Stimulated activated memory B cell treated with anti-CD40 and anti-IgM and Interleukin-4, amounts not matched to agents 10 μg/mL and 1 μg/mL and 100 μg/mL, for 72 hours (primary cell): ENCODE results near the gene PITX1.
"Not testable (repeated sequence)": the region's sequence is repeated elsewhere in the genome, so short reads cannot be mapped to it uniquely, and the experiment has no call there.

ENCODE experiments used
- ATAC-seq: fragments of 150-1000 bp; cut with Tn5 transposase; 2 replicates; pipeline ENCODE4 v1.10.0; 2021
- H3K27ac Mint-ChIP-seq: one replicate; pipeline ENCODE4 v1.8.0; 2022; ENCODE audit warnings: mild to moderate bottlenecking, mixed read lengths
- H3K27me3 Mint-ChIP-seq: one replicate; pipeline ENCODE4 v1.8.0; 2022; ENCODE audit warnings: mixed read lengths
- H3K36me3 Mint-ChIP-seq: one replicate; pipeline ENCODE4 v1.8.0; 2022; ENCODE audit warnings: mixed read lengths
- H3K4me1 Mint-ChIP-seq: one replicate; pipeline ENCODE4 v1.8.0; 2022; ENCODE audit warnings: mixed read lengths
- H3K4me3 Mint-ChIP-seq: one replicate; pipeline ENCODE4 v1.8.0; 2022; ENCODE audit warnings: mild to moderate bottlenecking, moderate library complexity, mixed read lengths
- H3K9me3 Mint-ChIP-seq: one replicate; pipeline ENCODE4 v1.8.0; 2022; ENCODE audit warnings: mixed read lengths

Gene PITX1

GRCh38 chr5:134998068-134998467 is 36.0 kb downstream of the PITX1 start:
- H3K27me3 Mint-ChIP-seq, H3K27ac Mint-ChIP-seq, H3K36me3 Mint-ChIP-seq, H3K9me3 Mint-ChIP-seq, ATAC-seq, H3K4me3 Mint-ChIP-seq: not testable (repeated sequence)
- H3K4me1 Mint-ChIP-seq = peaks cover 20% of the 10 kb centered on the region

- no peaks in the 10 kb centered on the region for H3K27me3 Mint-ChIP-seq
Observed at GRCh38 chr5:134997015-134997414, 37.0 kb downstream of the PITX1 start.

GRCh38 chr5:134995850-134996402 is 38.1 kb downstream of the PITX1 start:
- Mint-ChIP-seq H3K4me3 (no peak overlapping the region), H3K9me3 (no peaks in the 10 kb centered on the region), H3K4me1 (peaks cover 20% of the 10 kb centered on the region), H3K36me3 (no peaks in the 10 kb centered on the region), H3K27ac (no peak overlapping the region), H3K27me3 (no peaks in the 10 kb centered on the region)
- ATAC-seq = no peak

More at GRCh38 chr5:134997015-134997414, 37.0 kb downstream of the PITX1 start:
- Mint-ChIP-seq H3K36me3 (no peaks in the 10 kb centered on the region), H3K9me3 (no peaks in the 10 kb centered on the region), H3K4me1 (peaks cover 20% of the 10 kb centered on the region), H3K4me3 (no peak overlapping the region), H3K27ac (no peak overlapping the region)
- ATAC-seq = no peak

GRCh38 chr5:134994560-134995156 is 39.4 kb downstream of the PITX1 start:
- Mint-ChIP-seq H3K27ac (peak overlapping the region; percentile 62), H3K4me3 (no peak overlapping the region), H3K36me3 (no peaks in the 10 kb centered on the region), H3K4me1 (peaks cover 20% of the 10 kb centered on the region), H3K27me3 (no peaks in the 10 kb centered on the region), H3K9me3 (no peaks in the 10 kb centered on the region)
- peak; percentile 76 for ATAC-seq

GRCh38 chr5:134993161-134993560 is 40.9 kb downstream of the PITX1 start:
- Mint-ChIP-seq H3K27ac (no peak overlapping the region), H3K4me1 (peaks cover 20% of the 10 kb centered on the region), H3K4me3 (no peak overlapping the region), H3K36me3 (no peaks in the 10 kb centered on the region), H3K27me3 (no peaks in the 10 kb centered on the region), H3K9me3 (no peaks in the 10 kb centered on the region)
- no peak for ATAC-seq

GRCh38 chr5:134992148-134992547 is 41.9 kb downstream of the PITX1 start:
- no peaks in the 10 kb centered on the region for H3K9me3 Mint-ChIP-seq
- H3K36me3 Mint-ChIP-seq = no peaks in the 10 kb centered on the region
- no peak for ATAC-seq
- H3K4me3 Mint-ChIP-seq = no peak overlapping the region
- no peaks in the 10 kb centered on the region for H3K27me3 Mint-ChIP-seq
- peaks cover 20% of the 10 kb centered on the region for H3K4me1 Mint-ChIP-seq
- H3K27ac Mint-ChIP-seq = no peak overlapping the region

- H3K36me3 Mint-ChIP-seq, H3K4me3 Mint-ChIP-seq, H3K27me3 Mint-ChIP-seq, ATAC-seq, H3K27ac Mint-ChIP-seq, H3K9me3 Mint-ChIP-seq: not testable (repeated sequence)
- H3K4me1 Mint-ChIP-seq = peaks cover 16% of the 10 kb centered on the region
Observed at GRCh38 chr5:134990183-134990582, 43.8 kb downstream of the PITX1 start.

GRCh38 chr5:134989266-134989830 is 44.7 kb downstream of the PITX1 start:
- Mint-ChIP-seq H3K27ac (no peak overlapping the region), H3K4me1 (peaks cover 7% of the 10 kb centered on the region), H3K36me3 (no peaks in the 10 kb centered on the region), H3K4me3 (no peak overlapping the region), H3K9me3 (no peaks in the 10 kb centered on the region), H3K27me3 (no peaks in the 10 kb centered on the region)
- no peak for ATAC-seq

- Mint-ChIP-seq H3K36me3 (peaks cover 46% of the 10 kb centered on the region), H3K27ac (no peak overlapping the region), H3K4me1 (no peaks in the 10 kb centered on the region), H3K9me3 (peaks cover 43% of the 10 kb centered on the region), H3K27me3 (peaks cover 20% of the 10 kb centered on the region), H3K4me3 (no peak overlapping the region)
- no peak for ATAC-seq
Observed at GRCh38 chr5:134982230-134982629, 51.8 kb downstream of the PITX1 start.

GRCh38 chr5:134979416-134979815 is 54.6 kb downstream of the PITX1 start:
- Mint-ChIP-seq H3K27me3 (peaks cover 20% of the 10 kb centered on the region), H3K4me3 (no peak overlapping the region), H3K9me3 (peaks cover 49% of the 10 kb centered on the region), H3K4me1 (no peaks in the 10 kb centered on the region), H3K27ac (no peak overlapping the region), H3K36me3 (peaks cover 67% of the 10 kb centered on the region)
- no peak for ATAC-seq
